Measurements from ENCODE around the gene UNC93B1.

UNC93B1 gene

DNA sequence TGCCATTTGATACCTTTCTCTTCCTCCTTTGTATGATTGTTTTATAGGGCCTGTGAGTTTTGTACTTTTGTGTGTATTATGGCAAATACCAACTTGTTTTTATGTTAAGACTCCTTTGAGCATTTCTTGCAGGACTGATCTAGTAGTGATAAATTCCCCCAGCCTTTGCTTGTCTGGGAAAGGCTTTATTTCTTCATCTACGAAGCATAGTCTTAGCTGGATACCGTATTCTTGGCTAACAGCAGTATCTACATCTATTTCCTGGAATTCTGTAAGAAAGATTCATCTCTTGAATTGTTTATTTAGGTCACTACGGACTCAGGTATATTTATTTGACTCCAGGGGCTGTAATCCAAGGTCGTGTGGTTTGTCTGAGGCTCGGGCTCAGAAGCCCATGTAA lies 20.6 kb upstream of the UNC93B1 start:
- no peak for DNase-seq (ENCODE audit: low read depth in 4 of 4, low spot score in 1 of 4)

- no peak for DNase-seq (ENCODE audit: low read depth in 4 of 4, low spot score in 1 of 4)
These were observed 18.6 kb upstream of the UNC93B1 start for GRCh38 chr11:68022531-68022930.

GRCh38 chr11:68021167-68021787 lies 17.4 kb upstream of the UNC93B1 start:
- no peak for DNase-seq (ENCODE audit: low read depth in 4 of 4, low spot score in 1 of 4)

GRCh38 chr11:68020575-68020974 lies 16.7 kb upstream of the UNC93B1 start:
- DNase-seq (ENCODE audit: low read depth in 4 of 4, low spot score in 1 of 4) = no peak

- no peak for DNase-seq (ENCODE audit: low read depth in 4 of 4, low spot score in 1 of 4)
These were observed 15.6 kb upstream of the UNC93B1 start for GRCh38 chr11:68019486-68019885.

DNA sequence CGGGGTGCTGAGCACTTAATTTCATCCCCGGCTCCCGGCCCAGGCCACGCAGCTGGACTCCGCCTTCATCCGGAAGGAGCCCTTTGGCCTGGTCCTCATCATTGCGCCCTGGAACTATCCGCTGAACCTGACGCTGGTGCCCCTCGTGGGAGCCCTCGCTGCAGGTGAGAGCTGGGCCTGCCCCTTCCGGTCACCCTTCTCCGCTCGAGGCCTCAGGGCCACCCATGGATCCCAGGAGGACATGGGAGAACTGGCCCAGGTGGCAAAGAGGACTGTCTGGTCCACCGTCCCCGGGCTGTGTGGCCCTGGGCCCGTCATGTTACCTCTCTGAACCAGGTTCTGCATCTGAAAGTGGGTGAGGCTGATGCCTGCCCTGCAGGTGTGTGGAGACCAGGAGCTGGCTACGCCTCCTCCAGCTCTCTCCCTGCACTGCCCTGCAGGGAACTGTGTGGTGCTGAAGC lies 14.9 kb upstream of the UNC93B1 start:
- DNase-seq (ENCODE audit: low read depth in 4 of 4, low spot score in 1 of 4) = no peak

- DNase-seq (ENCODE audit: low read depth in 4 of 4, low spot score in 1 of 4) = no peak
These were observed 14.3 kb upstream of the UNC93B1 start for GRCh38 chr11:68017980-68018729.

DNA sequence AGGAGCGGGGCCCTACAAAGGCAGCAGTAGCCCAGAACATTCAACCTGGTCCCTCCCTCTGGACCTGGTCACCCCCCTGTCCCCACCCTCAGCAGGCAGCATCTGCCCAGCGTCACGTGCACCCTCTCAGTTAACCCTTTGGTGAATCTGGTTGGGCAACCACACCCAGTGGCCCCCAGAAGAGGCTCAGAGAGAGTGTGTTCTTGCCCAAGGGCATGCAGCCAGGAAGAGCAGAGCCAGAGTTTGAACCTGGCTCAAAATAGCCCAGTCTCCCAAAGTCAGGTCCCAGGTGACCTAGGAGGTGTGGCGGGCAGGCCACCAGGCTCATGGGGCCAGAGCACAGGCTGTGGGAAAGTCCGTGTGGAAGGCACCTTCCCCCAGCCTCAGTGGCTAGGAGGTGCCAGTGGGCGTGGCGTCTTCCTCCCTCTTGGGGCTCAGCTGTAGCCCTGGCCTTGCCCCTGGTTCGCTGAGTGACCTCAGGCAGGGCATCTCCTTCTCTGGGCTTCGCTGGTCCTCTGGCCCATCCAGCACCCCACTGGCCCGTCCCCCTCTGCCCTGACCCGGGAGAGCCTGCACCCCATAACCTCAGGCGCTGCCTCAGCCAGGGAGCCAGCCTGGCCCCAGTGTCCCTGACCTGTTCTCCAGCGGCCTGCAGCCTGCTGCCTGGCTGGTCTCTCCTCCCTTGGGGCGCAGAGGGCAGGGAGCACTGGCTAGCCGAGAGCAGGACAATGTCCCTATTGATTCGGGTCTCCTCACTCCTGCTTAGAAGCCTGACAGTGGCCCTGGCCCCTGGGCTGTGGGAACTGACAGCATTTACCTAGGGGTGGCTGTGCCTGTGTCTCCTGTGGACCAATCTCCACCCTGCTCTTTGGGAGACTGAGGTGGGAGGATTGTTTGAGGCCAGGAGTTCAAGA lies 13.3 kb upstream of the UNC93B1 start:
- DNase-seq (ENCODE audit: low read depth in 4 of 4, low spot score in 1 of 4) = no peak

- DNase-seq (ENCODE audit: low read depth in 4 of 4, low spot score in 1 of 4) = no peak
These were observed 12.4 kb upstream of the UNC93B1 start for GRCh38 chr11:68016161-68016903.

GRCh38 chr11:68015467-68015866 lies 11.6 kb upstream of the UNC93B1 start:
- no peak for DNase-seq (ENCODE audit: low read depth in 4 of 4, low spot score in 1 of 4)

DNA sequence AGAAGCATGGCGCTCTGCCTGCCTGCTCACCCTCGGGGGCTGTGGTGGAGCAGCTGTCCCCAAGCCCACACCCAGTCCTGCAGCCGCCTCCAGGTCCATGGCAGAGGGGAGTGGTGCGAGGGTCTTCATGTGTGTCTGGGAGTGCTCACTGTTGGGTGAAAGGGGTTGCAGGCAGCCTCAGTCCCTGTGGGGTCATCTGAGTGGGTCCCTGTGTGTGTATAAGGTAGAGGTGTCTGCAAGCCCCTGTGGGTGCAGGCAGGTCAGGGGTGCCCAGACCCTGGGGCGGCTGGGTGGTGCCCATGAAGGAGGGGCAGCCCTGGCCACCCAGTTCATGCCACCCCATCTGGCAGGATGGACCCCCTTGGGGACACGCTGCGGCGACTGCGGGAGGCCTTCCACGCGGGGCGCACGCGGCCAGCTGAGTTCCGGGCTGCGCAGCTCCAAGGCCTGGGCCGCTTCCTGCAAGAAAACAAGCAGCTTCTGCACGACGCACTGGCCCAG lies 11.1 kb upstream of the UNC93B1 start:
- DNase-seq (ENCODE audit: low read depth in 4 of 4, low spot score in 1 of 4) = no peak

DNA sequence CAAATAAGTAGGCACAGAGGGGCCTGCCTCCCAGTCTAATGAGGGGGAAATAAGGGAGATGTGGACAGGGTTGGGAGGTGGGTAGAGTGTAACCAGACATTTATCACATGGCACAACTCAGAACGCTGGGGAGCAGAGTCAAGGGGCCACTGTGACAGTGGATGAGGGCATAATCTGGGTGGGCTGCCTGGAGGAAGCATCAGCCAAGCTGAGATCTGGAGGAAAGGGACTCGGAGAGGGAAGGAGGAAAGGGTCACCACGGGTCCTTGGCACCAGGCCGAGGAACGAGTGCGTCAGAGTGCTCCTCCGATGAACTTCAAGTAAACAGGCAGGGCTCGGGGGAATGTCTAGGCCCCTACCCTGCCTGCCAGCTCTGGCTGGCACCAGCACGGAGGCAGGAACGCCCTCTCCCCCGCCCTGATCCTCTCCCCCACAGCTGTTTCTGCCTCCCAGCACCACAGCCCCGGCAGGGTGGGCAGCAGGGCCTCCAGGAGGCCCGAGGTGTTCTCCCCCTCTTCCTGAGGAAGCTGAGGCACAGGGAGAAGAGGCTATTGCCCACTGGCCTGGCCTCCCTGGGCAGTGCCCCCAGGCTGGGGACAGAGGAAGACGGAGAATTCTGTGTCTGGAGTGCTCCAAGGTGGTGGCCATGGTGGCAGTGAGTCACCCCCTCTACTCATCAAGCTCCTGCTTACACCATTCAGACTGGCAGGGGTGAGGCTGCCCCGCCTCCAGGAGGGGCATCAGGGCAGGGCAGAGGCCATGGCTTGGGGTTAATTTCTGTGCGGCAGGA lies 10.5 kb upstream of the UNC93B1 start:
- DNase-seq (ENCODE audit: low read depth in 4 of 4, low spot score in 1 of 4) = no peak

DNA sequence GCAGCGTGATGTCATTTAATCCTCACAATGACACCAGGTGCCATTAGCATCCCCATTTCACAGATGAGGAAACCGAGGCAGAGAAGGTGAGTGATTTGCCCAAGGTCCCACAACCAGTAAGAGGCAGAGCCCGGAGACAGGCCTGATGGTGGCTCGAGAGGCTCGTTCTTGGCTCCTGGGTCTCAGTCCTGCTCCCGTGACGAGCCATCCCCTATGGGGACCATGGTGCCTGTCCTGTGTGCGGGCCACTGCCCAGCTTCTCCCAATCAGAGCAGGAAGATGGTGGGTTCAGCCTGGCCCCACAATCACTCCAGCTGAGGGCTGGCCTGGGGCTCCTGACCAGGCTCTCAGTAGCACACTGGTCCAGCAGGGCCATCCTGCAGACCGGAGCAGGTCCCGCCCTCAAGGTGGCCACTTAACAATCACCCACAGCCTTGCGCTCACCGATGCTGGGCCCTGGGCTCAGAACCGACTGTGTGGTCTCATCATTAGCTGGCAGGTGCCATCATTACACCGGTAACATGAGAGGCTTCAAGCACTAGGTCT lies 9.8 kb upstream of the UNC93B1 start:
- DNase-seq (ENCODE audit: low read depth in 4 of 4, low spot score in 1 of 4) = no peak

- no peak for DNase-seq (ENCODE audit: low read depth in 4 of 4, low spot score in 1 of 4)
These were observed 9.1 kb upstream of the UNC93B1 start for GRCh38 chr11:68012843-68013610.

GRCh38 chr11:68012044-68012842 lies 8.3 kb upstream of the UNC93B1 start:
- DNase-seq (ENCODE audit: low read depth in 4 of 4, low spot score in 1 of 4) = no peak

GRCh38 chr11:68011051-68011943 lies 7.4 kb upstream of the UNC93B1 start:
- DNase-seq (ENCODE audit: low read depth in 4 of 4, low spot score in 1 of 4) = no peak

Measured in stimulated activated CD4-positive, alpha-beta T cell treated with anti-CD3 and anti-CD28 coated beads, Interleukin-1b, Interleukin-23, amount 100 ng/mL, for 24 hours (primary cell).